SU-DHL-6 (cell line): ENCODE data around the gene ZBTB21.

Source experiments
- H2AFZ ChIP-seq: fragments of 200-600 bp; sonication (generic); 2 replicates; pipeline ENCODE4 v1.6.1; 2014; ENCODE audit warnings: low read depth, mild to moderate bottlenecking, moderate library complexity, mixed read lengths, antibody characterized with exemption, low read length; ENCODE audit not compliant: severe bottlenecking
- H3F3A ChIP-seq: fragments of 200-600 bp; shearing (Covaris generic); 2 replicates; pipeline ENCODE4 v1.6.0; 2016; ENCODE audit warnings: antibody characterized with exemption, mild to moderate bottlenecking; ENCODE audit not compliant: insufficient read depth
- H3K27ac ChIP-seq: fragments of 200-600 bp; sonication (generic); 2 replicates; pipeline ENCODE4 v1.5.1; 2016; ENCODE audit warnings: low read depth, mild to moderate bottlenecking, low read length, moderate library complexity, mixed read lengths
- H3K27me3 ChIP-seq: fragments of 200-600 bp; sonication (generic), shearing (Covaris generic); 2 replicates; pipeline ENCODE4 v1.6.0; 2014; ENCODE audit warnings: mild to moderate bottlenecking, low read length
- H3K36me3 ChIP-seq: fragments of 200-600 bp; sonication (generic); 2 replicates; pipeline ENCODE4 v1.6.1; 2014; ENCODE audit warnings: mild to moderate bottlenecking, low read length, mixed read lengths
- H3K4me2 ChIP-seq: fragments of 300-600, 200-600 bp; shearing (Covaris generic), sonication (generic); 2 replicates; pipeline ENCODE4 v1.6.0; 2014; ENCODE audit warnings: low read length, low read depth, mild to moderate bottlenecking; ENCODE audit not compliant: poor library complexity, severe bottlenecking
- H3K4me3 ChIP-seq: fragments of 200-600 bp; sonication (generic); 2 replicates; pipeline ENCODE4 v1.5.1; 2014; ENCODE audit warnings: antibody characterized with exemption, low read length, mild to moderate bottlenecking, mixed read lengths; ENCODE audit not compliant: insufficient read depth, poor library complexity, severe bottlenecking
- H3K79me2 ChIP-seq: fragments of 200-600 bp; sonication (generic); 2 replicates; pipeline ENCODE4 v1.6.1; 2014; ENCODE audit warnings: mild to moderate bottlenecking, low read length, moderate library complexity; ENCODE audit not compliant: insufficient read depth
- H3K9ac ChIP-seq: fragments of 200-600 bp; sonication (generic); 2 replicates; pipeline ENCODE4 v1.7.0; 2014; ENCODE audit warnings: mild to moderate bottlenecking, low read length
- H3K9me2 ChIP-seq: fragments of 200-600 bp; sonication (generic); replicated peaks from 2 replicates; pipeline ENCODE4 v1.6.1; 2014; ENCODE audit warnings: low read length; ENCODE audit not compliant: insufficient read depth
- H3K9me3 ChIP-seq: fragments of 200-600 bp; sonication (generic); 2 replicates; pipeline ENCODE4 v1.6.1; 2014; ENCODE audit warnings: low read length, mixed read lengths; ENCODE audit not compliant: insufficient read depth
- H4K20me1 ChIP-seq: fragments of 200-600 bp; sonication (generic); 2 replicates; pipeline ENCODE4 v1.6.1; 2014; ENCODE audit warnings: low read depth, mild to moderate bottlenecking, antibody characterized with exemption, low read length, moderate library complexity, mixed read lengths
- CTCF ChIP-seq: fragments of 200-600 bp; sonication (generic); IDR thresholded peaks from one replicate; pipeline ENCODE4 v1.5.1; 2017; ENCODE audit warnings: antibody characterized with exemption, mild to moderate bottlenecking, low read length, moderate library complexity; ENCODE audit not compliant: insufficient read depth, poor library complexity, severe bottlenecking
- EZH2phosphoT487 ChIP-seq: fragments of 200-600 bp; sonication (generic), shearing (Covaris generic); conservative IDR thresholded peaks from 2 replicates; pipeline ENCODE4 v1.6.1; 2018; ENCODE audit warnings: mild to moderate bottlenecking, antibody characterized with exemption, low read length, moderate library complexity, mixed read lengths

Gene ZBTB21

GRCh38 chr21:41945982-41946381, 64.2 kb downstream of the ZBTB21 start:
- H3K79me2 ChIP-seq, result no peaks in the 10 kb centered on the region
- no peak overlapping the region for H3K4me3 ChIP-seq
- no peaks in the 10 kb centered on the region for H3K9me2 ChIP-seq
- H2AFZ ChIP-seq, result no peak overlapping the region
- TF ChIP-seq CTCF, result no peak
- TF ChIP-seq EZH2phosphoT487, result no peak
- H3K27me3 ChIP-seq, result no peaks in the 10 kb centered on the region
- H4K20me1 ChIP-seq, result no peaks in the 10 kb centered on the region
- no peak overlapping the region for H3K27ac ChIP-seq
- no peaks in the 10 kb centered on the region for H3F3A ChIP-seq
- no peak overlapping the region for H3K9ac ChIP-seq
- H3K9me3 ChIP-seq, result no peaks in the 10 kb centered on the region
- no peaks in the 10 kb centered on the region for H3K36me3 ChIP-seq
- no peak overlapping the region for H3K4me2 ChIP-seq

- Histone ChIP-seq H3K27ac (no peak overlapping the region), H3K79me2 (no peaks in the 10 kb centered on the region), H3K4me2 (no peak overlapping the region), H4K20me1 (no peaks in the 10 kb centered on the region), H3K9ac (no peak overlapping the region), H3F3A (no peaks in the 10 kb centered on the region), H3K9me3 (no peaks in the 10 kb centered on the region), H3K9me2 (no peaks in the 10 kb centered on the region), H2AFZ (no peak overlapping the region), H3K36me3 (no peaks in the 10 kb centered on the region), H3K4me3 (no peak overlapping the region), H3K27me3 (no peaks in the 10 kb centered on the region)
- TF ChIP-seq CTCF (no peak), EZH2phosphoT487 (no peak)
Measured at GRCh38 chr21:41943851-41944250, 66.3 kb downstream of the ZBTB21 start.

GRCh38 chr21:41942457-41942856, 67.7 kb downstream of the ZBTB21 start:
- Histone ChIP-seq H3K36me3 (no peaks in the 10 kb centered on the region), H4K20me1 (no peaks in the 10 kb centered on the region), H3K4me2 (no peak overlapping the region), H3K9ac (no peak overlapping the region), H3K79me2 (no peaks in the 10 kb centered on the region), H3K9me3 (no peaks in the 10 kb centered on the region), H3K4me3 (no peak overlapping the region), H3F3A (no peaks in the 10 kb centered on the region), H3K27me3 (no peaks in the 10 kb centered on the region), H3K9me2 (no peaks in the 10 kb centered on the region), H2AFZ (no peak overlapping the region), H3K27ac (no peak overlapping the region)
- no peak for TF ChIP-seq EZH2phosphoT487
- TF ChIP-seq CTCF, result no peak
